Natural killer cell (primary cell): ENCODE results near the gene NF1. TPM values are rescaled to one million over a fixed set of nuclear protein-coding genes. Genes with fewer than 3 reads are reported as not detected.
"Not testable (repeated sequence)": the region's sequence is repeated elsewhere in the genome, so short reads cannot be mapped to it uniquely, and the experiment has no call there.

ENCODE experiments used
- ATAC-seq, 3 donors: fragments of 150-1000 bp in 2 of 3; fragments of 200-7000 bp in 1 of 3; cut with Tn5 transposase; 1 replicate in 1 of 3; 2 replicates in 2 of 3; pipeline ENCODE4 v1.10.0; 2021; ENCODE audit warnings: mild to moderate bottlenecking in 2 of 3, moderate library complexity in 2 of 3
- DNase-seq, 2 donors: peaks; one replicate each; pipeline versions ENCODE4 v3.0.0 to v3.0.0-alpha.2; 2013 to 2021; ENCODE audit warnings: mixed read lengths in 1 of 2
- H3K27ac ChIP-seq: one replicate; pipeline ENCODE4 v1.5.1; 2013; ENCODE audit warnings: mild to moderate bottlenecking, low read length
- H3K27me3 ChIP-seq: one replicate; pipeline ENCODE4 v1.6.1; 2013; ENCODE audit warnings: low read length; ENCODE audit not compliant: control insufficient read depth, insufficient read depth
- H3K36me3 ChIP-seq: one replicate; pipeline ENCODE4 v1.6.1; 2013; ENCODE audit warnings: low read length; ENCODE audit not compliant: control insufficient read depth, insufficient read depth
- H3K4me1 ChIP-seq: one replicate; pipeline ENCODE4 v1.6.1; 2013; ENCODE audit warnings: low read length; ENCODE audit not compliant: control insufficient read depth, insufficient read depth
- H3K4me3 ChIP-seq: one replicate; pipeline ENCODE4 v1.5.1; 2013; ENCODE audit warnings: low read length
- H3K9me3 ChIP-seq: one replicate; pipeline ENCODE4 v1.6.1; 2013; ENCODE audit warnings: low read length; ENCODE audit not compliant: control insufficient read depth, insufficient read depth
- H3K27ac Mint-ChIP-seq, 2 donors: one replicate each; pipeline ENCODE4 v1.8.0; 2022; ENCODE audit warnings: mild to moderate bottlenecking in 2 of 2, mixed read lengths in 2 of 2, moderate library complexity in 1 of 2
- H3K27me3 Mint-ChIP-seq, 2 donors: one replicate each; pipeline ENCODE4 v1.8.0; 2022; ENCODE audit warnings: low read depth in 2 of 2, mixed read lengths in 2 of 2
- H3K36me3 Mint-ChIP-seq: one replicate; pipeline ENCODE4 v1.8.0; 2022; ENCODE audit warnings: mixed read lengths
- H3K4me1 Mint-ChIP-seq, 2 donors: one replicate each; pipeline ENCODE4 v1.8.0; 2022; ENCODE audit warnings: mixed read lengths in 2 of 2
- H3K4me3 Mint-ChIP-seq: one replicate; pipeline ENCODE4 v1.8.0; 2022; ENCODE audit warnings: mild to moderate bottlenecking, moderate library complexity, mixed read lengths
- H3K9me3 Mint-ChIP-seq, 2 donors: one replicate each; pipeline ENCODE4 v1.8.0; 2022; ENCODE audit warnings: mixed read lengths in 2 of 2
- WGBS: methylation state at CpG from one replicate; pipeline ENCODE4 v1.1.7; 2013; ENCODE audit warnings: missing lambda C conversion rate; ENCODE audit not compliant: insufficient coverage; 5-methylcytosine and 5-hydroxymethylcytosine counted together
- intact Hi-C: fragments of 100-400 bp; cut with micrococcal nuclease; formaldehyde crosslinking; loops from one replicate; pipeline ENCODE4 v1.14.2; 2022
- total RNA-seq, 4 donors: library from RNA; stranded (reverse); fragments of 120-200 nt in 1 of 4; gene quantifications; one replicate each; pipeline versions ENCODE4 v1.2.3 to v1.2.4, GENCODE V29; 2013 to 2022
- TF ChIP-seq, protein P1 (sequence below): fragments of 200-600 bp; IDR thresholded peaks from one replicate; pipeline ENCODE4 v1.8.0; 2022; ENCODE audit warnings: antibody characterized with exemption

The NF1 gene
- total RNA-seq, 3 donors from 2014 or later (not counting 1 experiment from before 2014, with no cell fraction given), result 30.3 to 40.7 (median 38.8) TPM

DNA sequence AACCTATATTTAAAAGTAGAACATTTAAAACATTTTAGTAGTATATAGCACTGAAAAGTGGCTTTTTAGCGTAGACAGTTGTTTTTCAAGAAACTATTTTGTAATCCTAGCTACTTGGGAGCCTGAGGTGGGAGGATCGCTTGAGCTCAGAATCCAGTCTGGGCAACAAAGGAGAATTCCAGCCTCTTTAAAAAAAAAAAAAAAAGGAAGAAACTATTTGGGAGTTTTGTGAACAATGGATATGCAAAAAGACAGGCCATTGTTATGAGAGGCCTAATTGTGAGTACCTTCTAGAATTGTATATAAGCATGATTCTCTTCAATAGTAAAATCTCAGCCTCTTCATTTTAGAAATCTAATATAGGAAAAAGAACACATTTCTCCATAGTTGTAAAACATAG is 184.6 kb downstream of the NF1 start:
- no peak overlapping the region for H3K27ac ChIP-seq
- TF ChIP-seq, protein P1, sequence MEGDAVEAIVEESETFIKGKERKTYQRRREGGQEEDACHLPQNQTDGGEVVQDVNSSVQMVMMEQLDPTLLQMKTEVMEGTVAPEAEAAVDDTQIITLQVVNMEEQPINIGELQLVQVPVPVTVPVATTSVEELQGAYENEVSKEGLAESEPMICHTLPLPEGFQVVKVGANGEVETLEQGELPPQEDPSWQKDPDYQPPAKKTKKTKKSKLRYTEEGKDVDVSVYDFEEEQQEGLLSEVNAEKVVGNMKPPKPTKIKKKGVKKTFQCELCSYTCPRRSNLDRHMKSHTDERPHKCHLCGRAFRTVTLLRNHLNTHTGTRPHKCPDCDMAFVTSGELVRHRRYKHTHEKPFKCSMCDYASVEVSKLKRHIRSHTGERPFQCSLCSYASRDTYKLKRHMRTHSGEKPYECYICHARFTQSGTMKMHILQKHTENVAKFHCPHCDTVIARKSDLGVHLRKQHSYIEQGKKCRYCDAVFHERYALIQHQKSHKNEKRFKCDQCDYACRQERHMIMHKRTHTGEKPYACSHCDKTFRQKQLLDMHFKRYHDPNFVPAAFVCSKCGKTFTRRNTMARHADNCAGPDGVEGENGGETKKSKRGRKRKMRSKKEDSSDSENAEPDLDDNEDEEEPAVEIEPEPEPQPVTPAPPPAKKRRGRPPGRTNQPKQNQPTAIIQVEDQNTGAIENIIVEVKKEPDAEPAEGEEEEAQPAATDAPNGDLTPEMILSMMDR, result no peak
- Mint-ChIP-seq H3K27me3 (no peaks in the 10 kb centered on the region), H3K4me1 (peaks cover 0 to 5% of the 10 kb centered on the region in 2 donors), H3K27ac (no peak overlapping the region), H3K36me3 (no peaks in the 10 kb centered on the region), H3K9me3 (no peaks in the 10 kb centered on the region), H3K4me3 (no peak overlapping the region)
- ATAC-seq (no peak), DNase-seq (no peak)
- no peak overlapping the region for H3K4me3 ChIP-seq
- H3K36me3 ChIP-seq, result peaks cover 2% of the 10 kb centered on the region
- 95% methylated on average over 2 of the region's 2 CpGs for WGBS
- H3K4me1 ChIP-seq, result no peaks in the 10 kb centered on the region
- no peaks in the 10 kb centered on the region for H3K27me3 ChIP-seq
- no peaks in the 10 kb centered on the region for H3K9me3 ChIP-seq
- intact Hi-C loops, result no loop called here

DNA sequence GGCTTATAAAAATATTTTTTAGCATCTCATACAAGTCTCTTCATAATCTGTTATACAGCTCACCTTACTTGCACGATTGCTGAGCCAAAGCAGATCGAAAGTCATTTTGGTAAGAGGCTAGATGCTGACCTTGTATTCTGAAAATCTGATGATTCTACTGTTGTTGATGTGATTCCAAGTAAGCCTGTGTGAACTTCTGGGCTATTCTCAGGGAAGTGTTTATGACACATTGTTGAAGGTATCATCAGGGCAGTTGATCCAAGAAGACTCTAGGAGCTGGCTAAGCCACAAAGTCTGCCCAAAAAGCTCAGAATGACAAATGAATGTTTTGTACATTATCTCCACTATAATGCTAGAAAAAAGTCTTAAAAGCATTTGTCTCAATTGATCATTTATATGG is 186.3 kb downstream of the NF1 start:
- ATAC-seq, result no peak
- no peaks in the 10 kb centered on the region for H3K4me1 Mint-ChIP-seq

DNA sequence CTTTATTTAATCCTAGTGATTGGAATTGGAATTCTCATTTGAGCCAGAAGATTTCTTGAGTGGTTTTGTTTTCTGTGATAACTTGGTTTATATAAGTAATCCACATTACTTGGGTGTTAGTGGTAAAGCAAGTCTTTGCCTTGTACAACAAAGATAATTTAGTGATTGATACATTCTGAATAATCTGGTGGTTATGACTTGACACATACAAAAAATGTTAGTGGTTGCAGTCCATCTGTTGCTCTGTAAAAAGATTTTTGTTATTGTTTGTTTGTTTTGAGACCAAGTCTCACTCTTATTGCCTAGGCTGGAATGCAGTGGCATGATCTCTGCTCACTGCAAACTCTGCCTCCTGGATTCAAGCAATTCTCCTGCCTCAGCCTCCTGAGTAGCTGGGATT is 189.1 kb downstream of the NF1 start:
- H3K27me3 ChIP-seq, result no peaks in the 10 kb centered on the region
- H3K9me3 Mint-ChIP-seq, result no peaks in the 10 kb centered on the region
- DNase-seq (no peak), ATAC-seq (no peak)
- no peaks in the 10 kb centered on the region for H3K9me3 ChIP-seq
- intact Hi-C loops, result no loop called here
- TF ChIP-seq, protein P1, result no peak
- H3K4me3 ChIP-seq, result no peak overlapping the region
- H3K27ac Mint-ChIP-seq, result no peak overlapping the region
- H3K4me3 Mint-ChIP-seq, result no peak overlapping the region
- H3K27me3 Mint-ChIP-seq, result no peaks in the 10 kb centered on the region
- no peaks in the 10 kb centered on the region for H3K4me1 ChIP-seq
- H3K27ac ChIP-seq, result no peak overlapping the region
- H3K36me3 Mint-ChIP-seq, result no peaks in the 10 kb centered on the region
- no peaks in the 10 kb centered on the region for H3K4me1 Mint-ChIP-seq
- no peaks in the 10 kb centered on the region for H3K36me3 ChIP-seq

More for the DNA sequence above, 186.3 kb downstream of the NF1 start:
- Histone ChIP-seq H3K4me3 (no peak overlapping the region), H3K9me3 (no peaks in the 10 kb centered on the region), H3K27me3 (no peaks in the 10 kb centered on the region), H3K27ac (no peak overlapping the region), H3K4me1 (no peaks in the 10 kb centered on the region), H3K36me3 (no peaks in the 10 kb centered on the region)
- TF ChIP-seq, protein P1, result no peak
- WGBS, result 100% methylated on average over 2 of the region's 2 CpGs
- Mint-ChIP-seq H3K36me3 (no peaks in the 10 kb centered on the region), H3K4me3 (no peak overlapping the region), H3K9me3 (no peaks in the 10 kb centered on the region), H3K27me3 (no peaks in the 10 kb centered on the region), H3K27ac (no peak overlapping the region)
- DNase-seq, result no peak
- intact Hi-C loops, result no loop called here

DNA sequence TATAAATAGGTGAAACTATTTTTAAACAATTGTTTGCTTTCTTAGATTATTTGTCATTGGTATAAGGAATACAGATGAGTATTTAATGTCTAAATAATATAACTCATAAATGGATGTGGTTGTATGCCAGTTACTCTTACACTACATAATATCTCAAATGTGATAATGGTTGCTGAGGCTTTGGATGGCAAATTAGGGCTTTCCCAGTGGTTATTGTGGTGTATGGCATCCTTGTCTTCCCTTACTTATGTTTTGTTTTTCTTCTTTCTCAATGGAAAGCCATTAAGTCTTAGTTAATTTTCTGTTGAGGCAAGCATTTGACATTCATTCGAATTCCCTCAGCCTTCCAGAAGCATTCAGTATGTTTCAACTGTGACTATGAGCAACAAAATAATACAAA is 191.8 kb downstream of the NF1 start:
- Mint-ChIP-seq H3K4me3 (no peak overlapping the region), H3K4me1 (peaks cover 0 to 5% of the 10 kb centered on the region in 2 donors), H3K27ac (no peak overlapping the region), H3K27me3 (no peaks in the 10 kb centered on the region), H3K9me3 (no peaks in the 10 kb centered on the region), H3K36me3 (no peaks in the 10 kb centered on the region)
- H3K9me3 ChIP-seq, result no peaks in the 10 kb centered on the region
- H3K27ac ChIP-seq, result no peak overlapping the region
- H3K4me3 ChIP-seq, result no peak overlapping the region
- H3K4me1 ChIP-seq, result no peaks in the 10 kb centered on the region
- ATAC-seq (no peak), DNase-seq (no peak)
- 100% methylated on average over 1 of the region's 1 CpG for WGBS
- intact Hi-C loops, result no loop called here
- TF ChIP-seq, protein P1, result no peak
- no peaks in the 10 kb centered on the region for H3K36me3 ChIP-seq
- H3K27me3 ChIP-seq, result no peaks in the 10 kb centered on the region

DNA sequence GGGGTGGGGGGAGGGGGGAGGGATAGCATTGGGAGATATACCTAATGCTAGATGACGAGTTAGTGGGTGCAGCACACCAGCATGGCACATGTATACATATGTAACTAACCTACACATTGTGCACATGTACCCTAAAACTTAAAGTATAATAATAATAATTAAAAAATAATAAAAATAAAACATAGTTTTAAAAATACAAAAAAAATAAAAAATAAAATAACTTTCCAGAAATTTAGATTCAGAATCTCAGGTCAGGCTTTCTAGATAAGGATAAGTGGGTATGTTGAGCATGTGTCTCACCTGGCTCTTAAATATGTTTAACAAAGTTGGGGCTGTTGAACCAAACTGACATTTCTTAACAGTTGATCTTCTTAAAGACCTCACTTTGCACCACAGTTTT is 193.2 kb downstream of the NF1 start:
- H3K27ac Mint-ChIP-seq, H3K9me3 Mint-ChIP-seq, H3K27me3 Mint-ChIP-seq, H3K27me3 ChIP-seq, H3K36me3 ChIP-seq, intact Hi-C loops, H3K4me3 Mint-ChIP-seq, H3K4me1 Mint-ChIP-seq, H3K36me3 Mint-ChIP-seq, H3K4me3 ChIP-seq, H3K4me1 ChIP-seq, H3K9me3 ChIP-seq, H3K27ac ChIP-seq, ATAC-seq, DNase-seq: not testable (repeated sequence)
- no CpG with 5 or more reads among the region's 1 CpG for WGBS
